ENCODE data around the gene CCDC78. TPM values are rescaled to one million over a fixed set of nuclear protein-coding genes. Genes with fewer than 3 reads are reported as not detected.

CCDC78 gene
- total RNA-seq, 1 experiment from 2014 or later: 5.0 TPM

DNA sequence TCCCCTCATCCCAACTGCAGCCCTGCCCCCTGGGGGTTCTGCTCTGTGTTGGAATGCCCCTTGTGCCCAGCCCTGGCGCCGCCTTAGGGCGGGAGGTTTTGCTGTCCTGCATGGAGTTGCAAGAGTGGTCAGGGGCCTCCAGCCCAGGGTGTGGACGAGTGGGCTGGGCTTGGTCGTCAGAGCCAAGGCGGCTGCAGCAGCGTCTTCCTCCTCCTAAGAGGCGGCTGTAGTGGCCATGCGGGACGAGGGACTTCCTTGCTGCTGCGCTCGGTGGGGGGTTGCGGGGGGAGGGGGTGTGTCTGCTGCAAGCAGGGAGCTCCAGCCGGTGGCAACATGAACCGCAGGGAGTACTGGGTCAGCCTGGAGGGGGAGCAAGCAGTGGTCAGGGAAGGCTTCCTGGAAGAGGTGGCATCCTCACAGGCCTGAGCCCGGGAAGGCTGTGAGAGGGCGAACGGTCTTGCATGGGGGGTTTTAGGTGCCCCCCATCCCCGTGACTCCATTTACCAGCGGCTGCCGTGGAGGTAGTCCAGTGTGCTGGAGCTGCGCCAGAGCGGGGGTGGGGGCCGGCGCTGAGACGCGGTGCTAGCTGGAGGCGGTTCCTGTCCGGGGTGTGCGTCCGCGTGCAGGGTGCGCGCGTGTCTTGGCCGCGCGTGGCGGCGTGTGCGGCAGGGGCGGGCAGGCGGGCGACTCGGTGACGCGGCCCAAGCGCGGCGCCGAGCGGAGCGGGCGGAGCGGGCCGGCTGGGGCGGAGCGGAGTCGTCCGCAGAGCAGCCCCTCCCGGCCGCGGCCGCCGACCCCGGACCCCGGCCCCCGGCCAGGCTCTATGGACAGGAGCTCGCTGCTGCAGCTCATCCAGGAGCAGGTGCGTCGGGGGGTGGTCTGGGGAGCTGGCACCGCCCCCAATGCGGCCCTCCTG lies 51.0 kb downstream of the CCDC78 start, which contains the start of gene RHBDL1:
Gene RHBDL1 (plus strand): TSS at position 704 of the 916 bp plus-strand sequence. CDS start 120 bp downstream, at position 824.
- DNase-seq: no peak
- H3K36me3 ChIP-seq: peaks cover 34% of the 10 kb centered on the region
- H3K27me3 ChIP-seq: no peaks in the 10 kb centered on the region
- no peaks in the 10 kb centered on the region for H3K9me3 ChIP-seq (replicated peaks)
- H3K27ac ChIP-seq: no peak within 1 kb of the TSS
- peaks cover 10% of the 10 kb centered on the region; the same call in 1 of the 2 replicates for H3K4me1 ChIP-seq
- no peak within 1 kb of the TSS for H3K4me3 ChIP-seq

DNA sequence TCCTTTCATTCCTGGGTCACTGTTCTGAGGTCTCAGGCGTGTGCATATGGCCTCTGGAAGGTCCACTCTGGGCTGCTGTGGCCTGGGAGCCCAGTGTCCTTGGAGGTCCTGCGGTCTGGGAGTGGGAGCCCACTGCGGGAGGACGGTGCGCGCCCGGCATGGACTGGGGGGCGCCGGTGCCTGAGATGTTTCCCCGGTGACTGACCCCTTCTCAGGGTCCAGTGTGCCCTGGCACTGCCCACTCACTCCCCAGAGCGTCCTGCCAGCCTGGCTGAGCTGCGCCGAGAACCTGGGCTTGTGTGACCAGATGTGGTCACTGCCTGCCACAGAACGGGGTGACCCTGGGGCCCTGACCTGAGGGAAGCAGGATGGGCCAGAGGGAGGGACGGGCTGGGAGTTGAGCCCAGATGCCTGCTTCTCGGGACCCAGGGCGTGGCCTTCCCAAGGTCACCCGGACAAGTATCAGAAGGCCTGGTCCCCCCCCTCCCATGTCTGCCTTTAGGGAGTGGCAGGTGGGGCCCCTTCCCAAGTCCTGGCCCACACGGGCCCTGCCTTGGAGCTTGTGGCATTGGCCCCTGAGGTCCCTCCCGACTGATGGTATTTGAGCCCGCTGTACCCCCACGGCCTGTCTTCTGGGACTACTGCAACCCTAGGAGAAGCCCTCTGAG lies 51.9 kb downstream of the CCDC78 start:
- Histone ChIP-seq H3K4me1 (peaks cover 10% of the 10 kb centered on the region; the same call in 1 of the 2 replicates), H3K36me3 (peaks cover 41% of the 10 kb centered on the region), H3K27me3 (no peaks in the 10 kb centered on the region), H3K4me3 (no peak overlapping the region), H3K27ac (no peak overlapping the region), H3K9me3 (replicated peaks) (no peaks in the 10 kb centered on the region)
- DNase-seq: no peak

DNA sequence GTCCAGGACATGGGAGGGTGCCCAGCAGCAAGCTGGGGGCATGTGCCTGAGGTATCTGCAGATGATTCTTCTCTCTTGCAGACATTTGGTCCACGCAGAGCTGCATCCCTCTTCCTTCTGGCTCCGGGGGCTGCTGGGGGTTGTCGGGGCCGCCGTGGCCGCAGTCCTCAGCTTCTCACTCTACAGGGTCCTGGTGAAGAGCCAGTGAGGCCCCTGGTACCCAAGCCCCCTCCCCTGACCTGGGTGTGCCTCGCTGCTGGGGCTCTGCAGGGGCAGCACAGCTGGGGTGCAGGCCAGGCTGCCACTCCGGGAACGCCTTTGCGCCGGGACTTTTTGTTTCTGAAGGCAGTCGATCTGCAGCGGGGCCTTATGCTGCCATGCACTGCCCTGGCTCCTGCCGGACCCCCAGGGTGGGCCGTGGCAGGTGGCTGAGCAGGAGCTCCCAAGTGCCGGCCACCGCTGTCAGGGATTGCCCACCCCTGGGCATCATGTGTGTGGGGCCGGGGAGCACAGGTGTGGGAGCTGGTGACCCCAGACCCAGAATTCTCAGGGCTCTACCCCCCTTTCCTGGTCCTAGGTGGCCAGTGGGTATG lies 52.7 kb downstream of the CCDC78 start:
- Histone ChIP-seq H3K36me3 (peaks cover 41% of the 10 kb centered on the region), H3K9me3 (replicated peaks) (no peaks in the 10 kb centered on the region), H3K4me1 (peaks cover 8% of the 10 kb centered on the region; the same call in 1 of the 2 replicates), H3K27me3 (no peaks in the 10 kb centered on the region), H3K4me3 (no peak overlapping the region), H3K27ac (no peak overlapping the region)
- DNase-seq: no peak

DNA sequence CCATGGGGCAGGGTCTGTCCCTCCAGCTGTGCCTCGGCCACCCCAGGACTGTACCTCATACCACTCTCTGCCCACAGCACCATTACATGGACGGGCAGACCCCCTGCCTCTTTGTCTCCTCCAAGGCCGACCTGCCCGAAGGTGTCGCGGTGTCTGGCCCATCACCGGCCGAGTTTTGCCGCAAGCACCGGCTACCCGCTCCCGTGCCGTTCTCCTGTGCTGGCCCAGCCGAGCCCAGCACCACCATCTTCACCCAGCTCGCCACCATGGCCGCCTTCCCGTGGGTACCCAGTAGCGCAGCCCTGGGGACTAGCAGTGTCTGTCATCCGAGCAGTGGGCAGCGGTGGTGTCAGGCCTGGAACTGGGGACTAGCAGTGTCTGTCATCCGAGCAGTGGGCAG lies 53.4 kb downstream of the CCDC78 start:
- H3K36me3 ChIP-seq: peaks cover 41% of the 10 kb centered on the region
- H3K9me3 ChIP-seq (replicated peaks): no peaks in the 10 kb centered on the region
- peaks cover 5% of the 10 kb centered on the region; the same call in 1 of the 2 replicates for H3K4me1 ChIP-seq
- H3K4me3 ChIP-seq: no peak overlapping the region
- DNase-seq: no peak
- H3K27ac ChIP-seq: no peak overlapping the region
- no peaks in the 10 kb centered on the region for H3K27me3 ChIP-seq

Other genes starting within 250 kb of the CCDC78 start
- 48.8 and 54.0 TPM in 2 replicates for gene CAPN15, start 198.7 kb downstream of the CCDC78 start, total RNA-seq (2014; rRNA removed; shearing (Covaris generic))
- gene PRR35, start 166.0 kb downstream of the CCDC78 start, total RNA-seq (2014; rRNA removed; shearing (Covaris generic)): not detected in 2 replicates
- gene NHLRC4, start 159.4 kb downstream of the CCDC78 start, total RNA-seq (2014; rRNA removed; shearing (Covaris generic)): 0.08 TPM in 1 of 2 replicates, not detected in the other
- 20.9 and 24.4 TPM in 2 replicates for gene PIGQ, start 156.5 kb downstream of the CCDC78 start, total RNA-seq (2014; rRNA removed; shearing (Covaris generic))
- 13.2 and 14.4 TPM in 2 replicates for gene RAB40C, start 136.4 kb downstream of the CCDC78 start, total RNA-seq (2014; rRNA removed; shearing (Covaris generic))
- 0.04 and 0.05 TPM in 2 replicates for gene WFIKKN1, start 95.5 kb downstream of the CCDC78 start, total RNA-seq (2014; rRNA removed; shearing (Covaris generic))
- gene METTL26, start 90.1 kb downstream of the CCDC78 start, total RNA-seq (2014; rRNA removed; shearing (Covaris generic)): 60.9 and 72.6 TPM in 2 replicates
- 3.3 and 4.6 TPM in 2 replicates for gene MCRIP2, start 84.6 kb downstream of the CCDC78 start, total RNA-seq (2014; rRNA removed; shearing (Covaris generic))
- 10.5 and 18.3 TPM in 2 replicates for gene WDR90, start 77.1 kb downstream of the CCDC78 start, total RNA-seq (2014; rRNA removed; shearing (Covaris generic))
- 41.0 and 66.2 TPM in 2 replicates for gene RHOT2, start 58.3 kb downstream of the CCDC78 start, total RNA-seq (2014; rRNA removed; shearing (Covaris generic))
- 0.94 and 2.5 TPM in 2 replicates for gene RHBDL1, start 50.8 kb downstream of the CCDC78 start, total RNA-seq (2014; rRNA removed; shearing (Covaris generic))
- gene STUB1, start 46.0 kb downstream of the CCDC78 start, total RNA-seq (2014; rRNA removed; shearing (Covaris generic)): 46.0 and 49.2 TPM in 2 replicates
- gene JMJD8, start 42.1 kb downstream of the CCDC78 start, total RNA-seq (2014; rRNA removed; shearing (Covaris generic)): 22.7 and 23.4 TPM in 2 replicates
- gene WDR24, start 36.0 kb downstream of the CCDC78 start, total RNA-seq (2014; rRNA removed; shearing (Covaris generic)): 5.6 and 6.2 TPM in 2 replicates
- gene FBXL16, start 20.6 kb downstream of the CCDC78 start, total RNA-seq (2014; rRNA removed; shearing (Covaris generic)): 1.7 and 1.8 TPM in 2 replicates
- gene METRN, start 11.3 kb downstream of the CCDC78 start, total RNA-seq (2014; rRNA removed; shearing (Covaris generic)): 61.7 and 77.6 TPM in 2 replicates
- 11.4 and 11.7 TPM in 2 replicates for gene ANTKMT, start 5.3 kb downstream of the CCDC78 start, total RNA-seq (2014; rRNA removed; shearing (Covaris generic))
- gene HAGHL, start 663 bp upstream of the CCDC78 start, total RNA-seq (2014; rRNA removed; shearing (Covaris generic)): 6.0 and 8.9 TPM in 2 replicates
- gene CIAO3, start 14.6 kb upstream of the CCDC78 start, total RNA-seq (2014; rRNA removed; shearing (Covaris generic)): 30.2 and 31.5 TPM in 2 replicates
- gene MSLN, start 34.3 kb upstream of the CCDC78 start, total RNA-seq (2014; rRNA removed; shearing (Covaris generic)): not detected in 2 replicates
- 35.5 and 38.7 TPM in 2 replicates for gene RPUSD1, start 61.9 kb upstream of the CCDC78 start, total RNA-seq (2014; rRNA removed; shearing (Covaris generic))
- 34.5 and 46.0 TPM in 2 replicates for gene CHTF18, start 62.2 kb upstream of the CCDC78 start, total RNA-seq (2014; rRNA removed; shearing (Covaris generic))
- not detected in 2 replicates for gene GNG13, start 74.3 kb upstream of the CCDC78 start, total RNA-seq (2014; rRNA removed; shearing (Covaris generic))
- gene LMF1, start 244.5 kb upstream of the CCDC78 start, total RNA-seq (2014; rRNA removed; shearing (Covaris generic)): 2.3 and 2.7 TPM in 2 replicates

Measured in SJCRH30 (cell line).